ENCODE results near the gene UBE2H.

The UBE2H gene

DNA sequence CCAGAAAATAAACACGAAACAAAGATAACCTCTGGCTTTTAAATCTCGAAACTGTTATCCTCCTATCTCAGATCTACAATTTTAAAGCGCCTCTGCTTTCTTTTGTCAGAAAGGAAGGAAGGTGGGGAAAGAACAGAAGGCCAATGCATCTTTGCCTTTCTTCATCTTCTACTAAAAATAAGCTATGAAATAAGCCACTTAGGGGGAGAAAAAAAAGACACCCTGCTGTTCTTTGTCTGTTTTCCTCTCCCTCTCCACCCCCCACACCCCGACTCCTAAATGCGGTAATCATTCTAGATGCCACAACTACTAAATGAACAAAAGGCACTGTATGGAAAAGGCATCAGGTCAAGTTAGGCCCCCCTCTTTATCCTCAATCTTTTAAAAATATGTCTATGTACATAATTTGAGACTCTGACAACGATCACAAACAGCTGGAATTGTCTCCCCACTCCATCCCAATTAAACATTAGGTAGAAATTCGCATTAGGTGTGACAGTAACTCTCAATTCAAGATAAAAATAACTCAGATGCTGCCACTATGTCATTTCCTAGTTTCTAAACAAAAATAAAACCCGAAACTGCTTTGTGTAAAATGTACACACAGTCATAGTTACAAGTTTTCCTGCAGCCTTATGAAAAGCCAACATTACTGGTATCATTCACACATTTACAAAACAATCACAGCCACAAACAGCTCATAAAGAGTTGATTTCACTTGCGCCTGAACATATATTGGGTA, 2.4 kb downstream of the UBE2H start:
- peak overlapping the region; percentile 67 for H3K4me3 ChIP-seq (ENCODE audit: low read depth, low read length)
- DNase-seq (ENCODE audit: low read depth) = peak; percentile 80
- TF ChIP-seq, protein P1, sequence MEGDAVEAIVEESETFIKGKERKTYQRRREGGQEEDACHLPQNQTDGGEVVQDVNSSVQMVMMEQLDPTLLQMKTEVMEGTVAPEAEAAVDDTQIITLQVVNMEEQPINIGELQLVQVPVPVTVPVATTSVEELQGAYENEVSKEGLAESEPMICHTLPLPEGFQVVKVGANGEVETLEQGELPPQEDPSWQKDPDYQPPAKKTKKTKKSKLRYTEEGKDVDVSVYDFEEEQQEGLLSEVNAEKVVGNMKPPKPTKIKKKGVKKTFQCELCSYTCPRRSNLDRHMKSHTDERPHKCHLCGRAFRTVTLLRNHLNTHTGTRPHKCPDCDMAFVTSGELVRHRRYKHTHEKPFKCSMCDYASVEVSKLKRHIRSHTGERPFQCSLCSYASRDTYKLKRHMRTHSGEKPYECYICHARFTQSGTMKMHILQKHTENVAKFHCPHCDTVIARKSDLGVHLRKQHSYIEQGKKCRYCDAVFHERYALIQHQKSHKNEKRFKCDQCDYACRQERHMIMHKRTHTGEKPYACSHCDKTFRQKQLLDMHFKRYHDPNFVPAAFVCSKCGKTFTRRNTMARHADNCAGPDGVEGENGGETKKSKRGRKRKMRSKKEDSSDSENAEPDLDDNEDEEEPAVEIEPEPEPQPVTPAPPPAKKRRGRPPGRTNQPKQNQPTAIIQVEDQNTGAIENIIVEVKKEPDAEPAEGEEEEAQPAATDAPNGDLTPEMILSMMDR (IDR thresholded peaks at IDR 0.05; ENCODE audit: insufficient read depth, low read depth, low read length, missing control alignments) = no peak

DNA sequence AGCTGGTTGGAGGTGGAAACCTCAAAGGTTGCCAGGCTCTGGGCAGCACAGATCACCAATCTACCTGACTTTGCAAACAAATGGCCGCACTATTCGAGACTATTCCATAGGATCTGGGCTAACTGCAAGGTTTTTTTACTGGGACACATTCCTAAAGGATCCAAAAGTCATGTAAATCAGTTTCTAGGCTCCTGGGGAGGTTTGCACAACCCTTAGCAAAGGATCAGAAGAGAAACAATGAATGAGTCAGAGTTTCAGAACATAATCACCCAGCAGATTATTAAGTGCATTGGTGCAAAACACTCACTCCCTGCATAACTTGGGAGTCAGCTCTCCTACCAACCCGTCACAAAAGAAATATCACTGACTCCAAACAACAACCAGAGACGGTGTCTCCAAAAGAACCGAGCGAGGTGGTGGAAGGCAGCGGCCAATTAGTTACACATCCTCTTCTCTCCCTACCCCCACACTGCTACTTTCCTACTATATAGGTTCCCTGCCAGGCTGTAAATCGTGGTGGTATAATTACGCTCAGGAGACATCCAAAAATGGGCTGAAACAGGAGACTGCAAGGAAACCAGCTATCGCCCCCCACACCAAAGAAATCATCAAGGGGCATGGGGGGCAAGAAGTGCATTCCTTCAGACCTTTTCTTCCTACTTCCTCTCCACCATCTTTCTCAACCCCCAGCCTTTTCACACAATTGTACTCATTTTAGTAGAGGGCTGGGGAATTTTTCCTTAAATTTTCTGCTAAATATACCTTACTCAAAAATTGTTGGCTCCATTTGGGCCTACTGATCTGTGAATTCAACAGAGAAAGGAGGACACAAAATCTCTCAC, 3.2 kb downstream of the UBE2H start:
- DNase-seq (ENCODE audit: low read depth) = peak; percentile 52
- H3K4me3 ChIP-seq (ENCODE audit: low read depth, low read length) = peak overlapping the region; percentile 67
- TF ChIP-seq, protein P1 (IDR thresholded peaks at IDR 0.05; ENCODE audit: insufficient read depth, low read depth, low read length, missing control alignments) = no peak

DNA sequence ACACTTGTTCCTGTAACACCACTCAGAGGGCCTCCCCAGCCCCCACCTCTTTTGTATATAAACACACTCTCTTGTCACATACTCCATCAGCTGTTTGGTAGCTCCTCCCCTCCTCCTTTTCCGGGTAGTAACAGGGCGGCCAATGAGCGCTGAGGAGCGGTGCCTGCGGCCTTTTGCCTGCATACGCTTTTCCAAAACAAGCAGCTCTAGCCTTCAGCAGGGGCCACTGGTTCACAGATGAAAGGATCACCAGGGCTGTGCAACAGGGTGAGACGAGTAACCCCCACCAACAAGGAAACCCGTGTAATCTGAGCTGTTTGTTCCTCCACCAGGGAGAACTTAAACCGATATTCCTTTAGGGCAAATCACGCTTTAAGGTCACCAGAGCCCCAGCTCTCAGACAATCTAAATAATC, 3.9 kb downstream of the UBE2H start:
- peak; percentile 90 for DNase-seq (ENCODE audit: low read depth)
- peak overlapping the region; percentile 67 for H3K4me3 ChIP-seq (ENCODE audit: low read depth, low read length)
- TF ChIP-seq, protein P1 (IDR thresholded peaks at IDR 0.05; ENCODE audit: insufficient read depth, low read depth, low read length, missing control alignments) = no peak

DNA sequence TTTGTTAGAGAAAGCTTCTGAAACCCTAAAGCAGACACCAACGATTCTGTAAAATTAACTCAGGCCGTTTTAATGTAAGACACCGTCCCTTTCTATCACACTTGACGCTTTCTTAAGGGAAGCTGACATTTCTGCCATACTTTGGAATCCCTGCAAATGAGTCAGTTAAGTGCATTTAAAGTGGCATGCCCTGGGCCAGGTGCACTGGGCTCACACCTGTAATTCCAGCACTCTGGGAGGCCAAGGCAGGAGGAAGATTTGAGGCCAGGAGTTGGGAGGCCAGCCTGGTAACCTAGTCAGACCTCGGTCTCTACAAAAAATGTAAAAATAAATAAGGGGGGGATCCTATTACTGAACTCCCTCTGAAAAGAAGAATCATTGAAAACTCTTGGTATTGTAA, 4.4 kb downstream of the UBE2H start:
- no peak for DNase-seq (ENCODE audit: low read depth)
- H3K4me3 ChIP-seq (ENCODE audit: low read depth, low read length) = peak overlapping the region; percentile 67; the same call in 1 of the 2 replicates
- TF ChIP-seq, protein P1 (IDR thresholded peaks at IDR 0.05; ENCODE audit: insufficient read depth, low read depth, low read length, missing control alignments) = no peak

DNA sequence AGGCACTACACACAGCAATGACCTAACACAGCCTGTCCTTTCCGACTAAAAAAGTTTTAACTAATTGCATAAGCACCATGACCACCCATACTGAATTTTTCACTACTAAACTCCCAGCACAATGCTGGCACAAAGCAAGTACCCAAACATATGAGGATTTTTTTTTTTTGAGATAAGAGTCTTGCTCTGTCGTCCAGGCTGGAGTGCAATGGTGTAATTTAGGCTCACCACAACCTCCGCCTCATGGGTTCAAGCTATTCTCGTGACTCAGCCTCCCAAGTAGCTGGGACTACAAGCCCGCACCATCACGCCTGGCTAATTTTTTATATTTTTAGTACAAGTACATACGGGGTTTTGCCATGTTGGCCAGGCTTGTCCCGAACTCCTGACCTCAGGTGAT, 5.1 kb downstream of the UBE2H start:
- no peak for DNase-seq (ENCODE audit: low read depth)
- TF ChIP-seq, protein P1 (IDR thresholded peaks at IDR 0.05; ENCODE audit: insufficient read depth, low read depth, low read length, missing control alignments) = no peak
- H3K4me3 ChIP-seq (ENCODE audit: low read depth, low read length) = no peak overlapping the region

DNA sequence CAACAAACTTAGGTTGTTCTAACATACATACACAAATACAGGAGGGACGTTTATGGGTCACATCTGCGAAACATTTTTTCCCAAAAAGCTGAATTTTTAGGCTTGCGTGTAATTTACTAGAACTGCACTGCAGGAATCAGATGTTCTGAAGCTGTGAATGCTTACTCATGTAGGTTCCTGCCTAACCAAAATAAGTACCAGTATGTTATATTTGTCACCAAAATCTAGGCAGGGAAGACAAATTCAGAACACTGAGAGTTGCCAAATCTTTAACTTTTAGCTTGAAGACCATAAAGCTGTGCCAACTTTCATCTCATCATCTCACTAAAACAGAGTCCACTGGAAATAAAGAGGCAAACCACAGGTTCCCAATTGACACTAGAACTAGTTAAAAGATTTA, 5.7 kb downstream of the UBE2H start:
- TF ChIP-seq, protein P1 (IDR thresholded peaks at IDR 0.05; ENCODE audit: insufficient read depth, low read depth, low read length, missing control alignments) = no peak
- no peak overlapping the region for H3K4me3 ChIP-seq (ENCODE audit: low read depth, low read length)
- no peak for DNase-seq (ENCODE audit: low read depth)
